HepG2 (cell line): ENCODE results near the gene SLC41A1. TPM values are rescaled to one million over a fixed set of nuclear protein-coding genes. Genes with fewer than 3 reads are reported as not detected.

Source experiments
- CREM ChIP-seq, 2 experiments: sonication (generic) in 1 of 2; formaldehyde crosslinking in 1 of 2; IDR thresholded peaks; 2 replicates each; pipeline versions ENCODE4 v1.4.0 to v1.6.1; 2016 to 2020; ENCODE audit warnings: antibody characterized with exemption in 1 of 2, mild to moderate bottlenecking in 1 of 2, missing genetic modification reagents in 1 of 2
- EP300 ChIP-seq, 3 experiments: sonication (generic) in 1 of 3; formaldehyde crosslinking in 1 of 3; IDR thresholded peaks; 2 replicates each; pipeline versions ENCODE4 v1.5.1 to v1.6.1; 2011 to 2020; ENCODE audit warnings: low read depth in 2 of 3, low read length in 2 of 3, borderline replicate concordance in 1 of 3, improper control_type of control experiment in 1 of 3, mild to moderate bottlenecking in 1 of 3, missing genetic modification reagents in 1 of 3, moderate library complexity in 1 of 3
- FOXO1 ChIP-seq: sonication (generic); formaldehyde crosslinking; IDR thresholded peaks from 2 replicates; pipeline ENCODE4 v1.4.0; 2020; ENCODE audit warnings: missing genetic modification reagents
- GABPB1 ChIP-seq: IDR thresholded peaks from 2 replicates; pipeline ENCODE4 v1.6.1; 2016; ENCODE audit warnings: mild to moderate bottlenecking, missing genetic modification reagents, moderate library complexity, missing compliant biosample characterization
- HNF4A ChIP-seq: sonication (generic); formaldehyde crosslinking; IDR thresholded peaks from 2 replicates; pipeline ENCODE4 v1.4.0; 2020; ENCODE audit warnings: missing genetic modification reagents
- HNF4G ChIP-seq, 2 experiments: sonication (generic) in 1 of 2; formaldehyde crosslinking in 1 of 2; IDR thresholded peaks; 2 replicates each; pipeline versions ENCODE4 v1.4.0 to v1.6.1; 2011 to 2020; ENCODE audit warnings: borderline replicate concordance in 2 of 2, low read depth in 2 of 2, mild to moderate bottlenecking in 2 of 2, low read length in 1 of 2, missing genetic modification reagents in 1 of 2, moderate library complexity in 1 of 2
- ISL2 ChIP-seq: sonication (generic); formaldehyde crosslinking; IDR thresholded peaks from 2 replicates; pipeline ENCODE4 v1.5.0; 2020; ENCODE audit warnings: missing genetic modification reagents
- MIXL1 ChIP-seq: IDR thresholded peaks from 2 replicates; pipeline ENCODE4 v1.6.1; 2016
- NCOA1 ChIP-seq: sonication (generic); formaldehyde crosslinking; IDR thresholded peaks from 2 replicates; pipeline ENCODE4 v1.9.0; 2021; ENCODE audit warnings: missing genetic modification reagents
- NFE2 ChIP-seq: sonication (generic); formaldehyde crosslinking; IDR thresholded peaks from 2 replicates; pipeline ENCODE4 v1.4.0; 2020; ENCODE audit warnings: missing genetic modification reagents
- NFKB2 ChIP-seq: sonication (generic); formaldehyde crosslinking; IDR thresholded peaks from 2 replicates; pipeline ENCODE4 v1.4.0; 2020; ENCODE audit warnings: missing genetic modification reagents, borderline replicate concordance
- NONO ChIP-seq, 2 experiments: fragments of 450-650 bp in 1 of 2; sonication (generic) in 1 of 2; formaldehyde crosslinking in 1 of 2; IDR thresholded peaks in 1 of 2; conservative IDR thresholded peaks in 1 of 2; 2 replicates each; pipeline versions ENCODE4 v1.6.1 to v1.8.0; 2017 to 2022; ENCODE audit warnings: mild to moderate bottlenecking in 1 of 2, missing genetic modification reagents in 1 of 2, moderate library complexity in 1 of 2
- POLR2AphosphoS5 ChIP-seq: IDR thresholded peaks from 2 replicates; pipeline ENCODE4 v1.6.1; 2012; ENCODE audit warnings: low read depth, low read length
- RCOR2 ChIP-seq: IDR thresholded peaks from 2 replicates; pipeline ENCODE4 v1.6.1; 2016; ENCODE audit warnings: missing biosample characterization, missing genetic modification reagents
- ZNF550 ChIP-seq: sonication (generic); formaldehyde crosslinking; IDR thresholded peaks from 2 replicates; pipeline ENCODE4 v1.4.0; 2020; ENCODE audit warnings: mild to moderate bottlenecking, missing genetic modification reagents, borderline replicate concordance
- ZNF629 ChIP-seq: sonication (generic); formaldehyde crosslinking; conservative IDR thresholded peaks from 2 replicates; pipeline ENCODE4 v1.5.0; 2020; ENCODE audit warnings: missing genetic modification reagents
- polyA plus RNA-seq, 8 experiments: library from polyadenylated mRNA; depleted of rRNA in 3 of 8; stranded (reverse) in 7 of 8; unstranded in 1 of 8; fragments of >200 nt; fragmentation: Illumina TruSeq in 4 of 8; extraction: Trizol in 4 of 8; gene quantifications; 2 replicates each; pipeline versions ENCODE4 v1.2.1 to v1.2.3, GENCODE V29; 2011 to 2016; ENCODE audit warnings: low read depth in 4 of 8, missing spikeins in 1 of 8, mixed read lengths in 1 of 8; ENCODE audit not compliant: insufficient read depth in 1 of 8
- total RNA-seq, 5 experiments: library from RNA; depleted of rRNA; stranded (reverse); fragments of >200 nt; fragmentation: Illumina TruSeq; extraction: Trizol; gene quantifications; 2 replicates each; pipeline ENCODE4 v1.2.3, GENCODE V29; 2016; ENCODE audit warnings: low read depth in 1 of 5
- TF ChIP-seq, protein P1 (sequence below): IDR thresholded peaks from 2 replicates; pipeline ENCODE4 v1.6.1; 2016; ENCODE audit warnings: mild to moderate bottlenecking
- TF ChIP-seq, protein P2 (sequence below): sonication (generic); formaldehyde crosslinking; IDR thresholded peaks from 2 replicates; pipeline ENCODE4 v1.4.0; 2020; ENCODE audit warnings: missing genetic modification reagents
- TF ChIP-seq, protein P3 (sequence below): IDR thresholded peaks from 2 replicates; pipeline ENCODE4 v1.6.1; 2016; ENCODE audit warnings: low read depth, borderline replicate concordance
- TF ChIP-seq, protein P4 (sequence below), 2 experiments: fragments of 450-650 bp in 1 of 2; sonication (generic) in 1 of 2; formaldehyde crosslinking; IDR thresholded peaks; 2 replicates each; pipeline versions ENCODE4 v1.5.0 to v1.8.0; 2020 to 2022; ENCODE audit warnings: mild to moderate bottlenecking in 1 of 2, missing genetic modification reagents in 1 of 2
- TF ChIP-seq, protein P5 (sequence below): sonication (generic); formaldehyde crosslinking; IDR thresholded peaks from 2 replicates; pipeline ENCODE4 v1.4.0; 2020; ENCODE audit warnings: mild to moderate bottlenecking, missing genetic modification reagents, borderline replicate concordance

The SLC41A1 gene
- total and polyA plus RNA-seq, 2 of the 13 experiments (the other 11 are each of a cell fraction or from before 2014, with no cell fraction given) = 2.2 to 4.6 TPM

DNA sequence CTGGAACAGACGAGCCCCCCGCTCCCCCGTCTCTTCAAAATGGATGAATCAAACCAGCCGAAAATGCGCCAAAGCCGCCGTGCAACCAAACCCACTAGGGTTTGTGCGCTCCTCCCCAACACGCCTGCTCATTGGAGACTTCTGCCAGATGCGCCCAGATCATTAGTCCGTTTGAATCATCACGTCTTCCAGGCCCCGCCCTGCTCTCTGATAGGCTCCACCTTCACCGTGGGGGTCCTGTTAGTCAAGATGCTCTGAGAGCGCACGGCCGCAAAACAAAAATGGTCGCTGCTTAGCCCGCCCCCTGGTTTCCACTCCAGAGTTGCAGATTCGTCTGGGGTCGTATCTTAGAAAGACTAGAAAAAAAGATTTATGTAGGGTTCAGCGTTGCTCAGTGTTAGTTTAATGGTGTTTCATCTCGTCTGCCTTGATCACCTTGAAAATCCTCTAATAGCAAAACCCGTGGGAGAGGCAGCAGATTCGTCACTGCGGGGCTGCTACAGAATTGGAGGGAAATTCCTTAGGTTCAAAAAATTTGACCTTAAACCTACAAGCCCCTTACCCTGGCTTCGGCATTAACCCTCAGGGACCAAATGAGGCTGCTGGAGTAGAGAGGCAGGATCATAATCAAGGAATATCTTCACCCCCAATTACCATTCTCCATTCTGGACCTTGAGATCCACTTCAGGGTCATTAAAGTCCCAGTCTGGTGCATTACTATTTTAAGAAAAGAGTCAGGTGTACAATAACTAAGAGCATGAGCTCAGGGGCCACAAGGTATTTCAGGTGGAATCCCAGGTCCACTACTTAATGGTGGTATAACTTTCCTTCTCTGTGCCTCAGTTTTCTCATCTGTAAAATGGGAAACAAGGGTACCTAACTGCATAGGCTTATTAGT is 62.6 kb downstream of the SLC41A1 start, which contains the start of gene NUCKS1 (continued):
- TF ChIP-seq, protein P1, sequence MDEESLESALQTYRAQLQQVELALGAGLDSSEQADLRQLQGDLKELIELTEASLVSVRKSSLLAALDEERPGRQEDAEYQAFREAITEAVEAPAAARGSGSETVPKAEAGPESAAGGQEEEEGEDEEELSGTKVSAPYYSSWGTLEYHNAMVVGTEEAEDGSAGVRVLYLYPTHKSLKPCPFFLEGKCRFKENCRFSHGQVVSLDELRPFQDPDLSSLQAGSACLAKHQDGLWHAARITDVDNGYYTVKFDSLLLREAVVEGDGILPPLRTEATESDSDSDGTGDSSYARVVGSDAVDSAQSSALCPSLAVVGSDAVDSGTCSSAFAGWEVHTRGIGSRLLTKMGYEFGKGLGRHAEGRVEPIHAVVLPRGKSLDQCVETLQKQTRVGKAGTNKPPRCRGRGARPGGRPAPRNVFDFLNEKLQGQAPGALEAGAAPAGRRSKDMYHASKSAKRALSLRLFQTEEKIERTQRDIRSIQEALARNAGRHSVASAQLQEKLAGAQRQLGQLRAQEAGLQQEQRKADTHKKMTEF = peak; percentile 68
- TF ChIP-seq HNF4G (IDR thresholded peaks at IDR 0.05; ENCODE audit: borderline replicate concordance, low read depth, low read length) (peak; percentile 17; the same call in 1 of the 2 replicates), HNF4G (CRISPR knock-in tag; IDR thresholded peaks at IDR 0.05; ENCODE audit: borderline replicate concordance, low read depth) (no peak), ZNF629 (CRISPR knock-in tag) (peak; percentile 99), HNF4A (CRISPR knock-in tag) (peak; percentile 24; the same call in 1 of the 2 replicates), NCOA1 (CRISPR knock-in tag) (0 out of 2 replicates have a peak, but pooled peaks have one; percentile 51), GABPB1 (CRISPR knock-in tag) (peak; percentile 44; the same call in 1 of the 2 replicates), NFKB2 (CRISPR knock-in tag) (no peak), FOXO1 (no peak), POLR2AphosphoS5 (peak; percentile 75), ZNF550 (CRISPR knock-in tag) (no peak), RCOR2 (peak; percentile 75; the same call in 1 of the 2 replicates), ISL2 (CRISPR knock-in tag) (peak; percentile 73), NONO (IDR thresholded peaks at IDR 0.05) (no peak), NONO (CRISPR knock-in tag; conservative IDR thresholded peaks at IDR 0.05) (peak; percentile 46; the same call in 1 of the 2 replicates), CREM (IDR thresholded peaks at IDR 0.05) (peak; percentile 88), CREM (CRISPR knock-in tag; IDR thresholded peaks at IDR 0.05) (no peak), EP300 (IDR thresholded peaks at IDR 0.05; ENCODE audit: low read depth in 2 of 2, low read length in 2 of 2) (peak in 1 of 2 experiments; percentile 56; a peak in 2 of 4 replicates), EP300 (CRISPR knock-in tag; IDR thresholded peaks at IDR 0.05; ENCODE audit: borderline replicate concordance) (no peak), NFE2 (CRISPR knock-in tag) (no peak), MIXL1 (CRISPR knock-in tag) (no peak; the same call in 1 of the 2 replicates)
- TF ChIP-seq, protein P2, sequence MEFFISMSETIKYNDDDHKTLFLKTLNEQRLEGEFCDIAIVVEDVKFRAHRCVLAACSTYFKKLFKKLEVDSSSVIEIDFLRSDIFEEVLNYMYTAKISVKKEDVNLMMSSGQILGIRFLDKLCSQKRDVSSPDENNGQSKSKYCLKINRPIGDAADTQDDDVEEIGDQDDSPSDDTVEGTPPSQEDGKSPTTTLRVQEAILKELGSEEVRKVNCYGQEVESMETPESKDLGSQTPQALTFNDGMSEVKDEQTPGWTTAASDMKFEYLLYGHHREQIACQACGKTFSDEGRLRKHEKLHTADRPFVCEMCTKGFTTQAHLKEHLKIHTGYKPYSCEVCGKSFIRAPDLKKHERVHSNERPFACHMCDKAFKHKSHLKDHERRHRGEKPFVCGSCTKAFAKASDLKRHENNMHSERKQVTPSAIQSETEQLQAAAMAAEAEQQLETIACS (CRISPR knock-in tag) = peak; percentile 47; the same call in 1 of the 2 replicates
- TF ChIP-seq, protein P3, sequence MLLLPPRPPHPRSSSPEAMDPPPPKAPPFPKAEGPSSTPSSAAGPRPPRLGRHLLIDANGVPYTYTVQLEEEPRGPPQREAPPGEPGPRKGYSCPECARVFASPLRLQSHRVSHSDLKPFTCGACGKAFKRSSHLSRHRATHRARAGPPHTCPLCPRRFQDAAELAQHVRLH (CRISPR knock-in tag) = peak; percentile 72; the same call in 1 of the 2 replicates
- TF ChIP-seq, protein P4, sequence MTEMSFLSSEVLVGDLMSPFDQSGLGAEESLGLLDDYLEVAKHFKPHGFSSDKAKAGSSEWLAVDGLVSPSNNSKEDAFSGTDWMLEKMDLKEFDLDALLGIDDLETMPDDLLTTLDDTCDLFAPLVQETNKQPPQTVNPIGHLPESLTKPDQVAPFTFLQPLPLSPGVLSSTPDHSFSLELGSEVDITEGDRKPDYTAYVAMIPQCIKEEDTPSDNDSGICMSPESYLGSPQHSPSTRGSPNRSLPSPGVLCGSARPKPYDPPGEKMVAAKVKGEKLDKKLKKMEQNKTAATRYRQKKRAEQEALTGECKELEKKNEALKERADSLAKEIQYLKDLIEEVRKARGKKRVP (CRISPR knock-in tag; IDR thresholded peaks at IDR 0.05) = no peak; a peak in 1 of 4 replicates
- TF ChIP-seq, protein P5, sequence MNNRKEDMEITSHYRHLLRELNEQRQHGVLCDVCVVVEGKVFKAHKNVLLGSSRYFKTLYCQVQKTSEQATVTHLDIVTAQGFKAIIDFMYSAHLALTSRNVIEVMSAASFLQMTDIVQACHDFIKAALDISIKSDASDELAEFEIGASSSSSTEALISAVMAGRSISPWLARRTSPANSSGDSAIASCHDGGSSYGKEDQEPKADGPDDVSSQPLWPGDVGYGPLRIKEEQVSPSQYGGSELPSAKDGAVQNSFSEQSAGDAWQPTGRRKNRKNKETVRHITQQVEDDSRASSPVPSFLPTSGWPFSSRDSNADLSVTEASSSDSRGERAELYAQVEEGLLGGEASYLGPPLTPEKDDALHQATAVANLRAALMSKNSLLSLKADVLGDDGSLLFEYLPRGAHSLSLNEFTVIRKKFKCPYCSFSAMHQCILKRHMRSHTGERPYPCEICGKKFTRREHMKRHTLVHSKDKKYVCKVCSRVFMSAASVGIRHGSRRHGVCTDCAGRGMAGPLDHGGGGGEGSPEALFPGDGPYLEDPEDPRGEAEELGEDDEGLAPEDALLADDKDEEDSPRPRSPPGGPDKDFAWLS (CRISPR knock-in tag) = no peak
